GM12878 (cell line): ENCODE measurements around the gene C20orf96. TPM values are rescaled to one million over a fixed set of nuclear protein-coding genes. Genes with fewer than 3 reads are reported as not detected.

Experiments
- ATF7 ChIP-seq: fragments of 450-650 bp; IDR thresholded peaks from 2 replicates; pipeline ENCODE4 v1.6.1; 2016; ENCODE audit warnings: low read depth, mild to moderate bottlenecking
- BACH1 ChIP-seq: fragments of 450-650 bp; IDR thresholded peaks from 2 replicates; pipeline ENCODE4 v1.6.1; 2017; ENCODE audit warnings: mild to moderate bottlenecking, borderline replicate concordance
- BCL11A ChIP-seq: IDR thresholded peaks from 2 replicates; pipeline ENCODE4 v1.6.1; 2011; ENCODE audit warnings: low read depth, low read length
- DPF2 ChIP-seq: fragments of 450-650 bp; IDR thresholded peaks from 2 replicates; pipeline ENCODE4 v1.6.1; 2017; ENCODE audit warnings: mild to moderate bottlenecking
- ETV6 ChIP-seq, 2 experiments: fragments of 450-650 bp in 1 of 2; IDR thresholded peaks in 1 of 2; conservative IDR thresholded peaks in 1 of 2; 2 replicates each; pipeline ENCODE4 v1.6.1; 2014; ENCODE audit warnings: antibody characterized with exemption in 1 of 2, borderline replicate concordance in 1 of 2, low read depth in 1 of 2, mild to moderate bottlenecking in 1 of 2, moderate library complexity in 1 of 2
- GABPA ChIP-seq: IDR thresholded peaks from 2 replicates; pipeline ENCODE4 v1.6.1; 2014; ENCODE audit warnings: antibody characterized with exemption, low read depth, mild to moderate bottlenecking, inconsistent platforms
- HCFC1 ChIP-seq: fragments of 150-350 bp; IDR thresholded peaks from 2 replicates; pipeline ENCODE4 v1.6.1; 2014; ENCODE audit warnings: low read length
- HDGF ChIP-seq: fragments of 450-650 bp; IDR thresholded peaks from 2 replicates; pipeline ENCODE4 v1.6.1; 2016; ENCODE audit warnings: antibody characterized with exemption
- IKZF1 ChIP-seq: fragments of 450-650 bp; conservative IDR thresholded peaks from 2 replicates; pipeline ENCODE4 v1.6.1; 2017; ENCODE audit warnings: antibody characterized with exemption, mild to moderate bottlenecking
- MYB ChIP-seq: fragments of 150-350 bp; IDR thresholded peaks from 2 replicates; pipeline ENCODE4 v1.6.1; 2014; ENCODE audit warnings: mild to moderate bottlenecking, low read depth, low read length, borderline replicate concordance
- NR2C1 ChIP-seq: fragments of 450-650 bp; IDR thresholded peaks from 2 replicates; pipeline ENCODE4 v1.6.1; 2017; ENCODE audit warnings: antibody characterized with exemption, mild to moderate bottlenecking, moderate library complexity
- NR2C2 ChIP-seq: IDR thresholded peaks from 2 replicates; pipeline ENCODE4 v1.6.1; 2011; ENCODE audit warnings: borderline replicate concordance, low read depth; ENCODE audit not compliant: control insufficient read depth, insufficient read length
- NRF1 ChIP-seq: conservative IDR thresholded peaks from 2 replicates; pipeline ENCODE4 v1.6.1; 2011; ENCODE audit warnings: mild to moderate bottlenecking, low read depth, low read length, improper control_type of control experiment
- PRDM15 ChIP-seq: fragments of 450-650 bp; formaldehyde crosslinking; IDR thresholded peaks from 2 replicates; pipeline ENCODE4 v1.4.0; 2020; ENCODE audit warnings: mild to moderate bottlenecking, moderate library complexity
- SKIL ChIP-seq: fragments of 450-650 bp; IDR thresholded peaks from 2 replicates; pipeline ENCODE4 v1.6.1; 2017; ENCODE audit warnings: mild to moderate bottlenecking, low read depth, inconsistent platforms; ENCODE audit not compliant: poor library complexity, severe bottlenecking
- SMC3 ChIP-seq: IDR thresholded peaks from 2 replicates; pipeline ENCODE4 v1.6.1; 2011; ENCODE audit warnings: low read length, improper control_type of control experiment, borderline replicate concordance
- SP1 ChIP-seq: IDR thresholded peaks from one replicate; pipeline ENCODE4 v1.6.1; 2011; ENCODE audit warnings: low read depth, low read length
- STAT1 ChIP-seq: fragments of 450-650 bp; conservative IDR thresholded peaks from 2 replicates; pipeline ENCODE4 v1.6.1; 2014; ENCODE audit warnings: antibody characterized with exemption, mild to moderate bottlenecking
- TARDBP ChIP-seq: IDR thresholded peaks from 2 replicates; pipeline ENCODE4 v1.6.1; 2016; ENCODE audit warnings: borderline replicate concordance
- ZBTB40 ChIP-seq: fragments of 450-650 bp; IDR thresholded peaks from 2 replicates; pipeline ENCODE4 v1.6.1; 2016; ENCODE audit warnings: mild to moderate bottlenecking, moderate library complexity, borderline replicate concordance
- ZNF207 ChIP-seq: fragments of 450-650 bp; IDR thresholded peaks from 2 replicates; pipeline ENCODE4 v1.6.1; 2014; ENCODE audit warnings: antibody characterized with exemption, mild to moderate bottlenecking, borderline replicate concordance
- ZZZ3 ChIP-seq: IDR thresholded peaks from 2 replicates; pipeline ENCODE4 v1.6.1; 2011; ENCODE audit warnings: low read depth; ENCODE audit not compliant: control insufficient read depth, insufficient read length
- polyA plus RNA-seq, 11 experiments: library from polyadenylated mRNA; depleted of rRNA in 4 of 11; unstranded in 6 of 11; stranded (reverse) in 5 of 11; fragments of >200 nt; fragmentation: Nextera tagmentation in 4 of 11; fragmentation: Illumina TruSeq in 1 of 11; extraction: Ambion mirVana in 4 of 11; extraction: Trizol in 1 of 11; gene quantifications; 1 replicate in 1 of 11; 2 replicates in 10 of 11; pipeline versions ENCODE4 v1.2.1 to v1.2.3, GENCODE V29; 2011 to 2016; ENCODE audit warnings: inconsistent platforms in 2 of 11, missing spikeins in 2 of 11, low read depth in 1 of 11
- total RNA-seq, 4 experiments: library from RNA; depleted of rRNA in 3 of 4; stranded (reverse); fragments of >200 nt in 3 of 4; fragmentation: Illumina TruSeq in 1 of 4; extraction: Trizol in 1 of 4; gene quantifications; 2 replicates each; pipeline versions ENCODE4 v1.2.1 to v1.2.3, GENCODE V29; 2013 to 2021

The C20orf96 gene
- total and polyA plus RNA-seq, 10 of the 15 experiments (the other 5 are each of a cell fraction or from before 2014, with no cell fraction given): 1.4 to 8.6 (median 5.9) TPM

GRCh38 chr20:326645-327185 lies 36.2 kb upstream of the C20orf96 start (continued):
- TF ChIP-seq SKIL: no peak
- no peak for TF ChIP-seq ZNF207
- no peak for TF ChIP-seq ETV6 (conservative IDR thresholded peaks at IDR 0.05 in 1 of 2, IDR thresholded peaks at IDR 0.05 in 1 of 2; ENCODE audit: borderline replicate concordance in 1 of 2, low read depth in 1 of 2)
- no peak for TF ChIP-seq HCFC1
- TF ChIP-seq BCL11A: no peak
- TF ChIP-seq IKZF1: peak; percentile 44
- no peak for TF ChIP-seq PRDM15 (CRISPR knock-in tag)
- no peak for TF ChIP-seq ZBTB40
- no peak for TF ChIP-seq STAT1
- TF ChIP-seq HDGF: no peak
- no peak; the same call in 1 of the 2 replicates for TF ChIP-seq DPF2
- no peak for TF ChIP-seq MYB
- 0 out of 2 replicates have a peak, but pooled peaks have one; percentile 2 for TF ChIP-seq TARDBP
- no peak for TF ChIP-seq ZZZ3
- no peak for TF ChIP-seq ATF7
- TF ChIP-seq SMC3: no peak
- TF ChIP-seq NRF1: no peak
- no peak for TF ChIP-seq GABPA
- TF ChIP-seq SP1: no peak
- TF ChIP-seq NR2C1: no peak
- TF ChIP-seq NR2C2: no peak
- 0 out of 2 replicates have a peak, but pooled peaks have one; percentile 38 for TF ChIP-seq BACH1
